GM18517 (cell line): ENCODE results near the gene BLOC1S5.

Source experiments
- ATAC-seq: cut with Tn5 transposase; IDR thresholded peaks from one replicate; pipeline ENCODE4 v1.9.1; 2021; ENCODE audit warnings: mild to moderate bottlenecking, moderate library complexity; ENCODE audit not compliant: unreplicated experiment

Gene BLOC1S5, protein sequence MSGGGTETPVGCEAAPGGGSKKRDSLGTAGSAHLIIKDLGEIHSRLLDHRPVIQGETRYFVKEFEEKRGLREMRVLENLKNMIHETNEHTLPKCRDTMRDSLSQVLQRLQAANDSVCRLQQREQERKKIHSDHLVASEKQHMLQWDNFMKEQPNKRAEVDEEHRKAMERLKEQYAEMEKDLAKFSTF

DNA sequence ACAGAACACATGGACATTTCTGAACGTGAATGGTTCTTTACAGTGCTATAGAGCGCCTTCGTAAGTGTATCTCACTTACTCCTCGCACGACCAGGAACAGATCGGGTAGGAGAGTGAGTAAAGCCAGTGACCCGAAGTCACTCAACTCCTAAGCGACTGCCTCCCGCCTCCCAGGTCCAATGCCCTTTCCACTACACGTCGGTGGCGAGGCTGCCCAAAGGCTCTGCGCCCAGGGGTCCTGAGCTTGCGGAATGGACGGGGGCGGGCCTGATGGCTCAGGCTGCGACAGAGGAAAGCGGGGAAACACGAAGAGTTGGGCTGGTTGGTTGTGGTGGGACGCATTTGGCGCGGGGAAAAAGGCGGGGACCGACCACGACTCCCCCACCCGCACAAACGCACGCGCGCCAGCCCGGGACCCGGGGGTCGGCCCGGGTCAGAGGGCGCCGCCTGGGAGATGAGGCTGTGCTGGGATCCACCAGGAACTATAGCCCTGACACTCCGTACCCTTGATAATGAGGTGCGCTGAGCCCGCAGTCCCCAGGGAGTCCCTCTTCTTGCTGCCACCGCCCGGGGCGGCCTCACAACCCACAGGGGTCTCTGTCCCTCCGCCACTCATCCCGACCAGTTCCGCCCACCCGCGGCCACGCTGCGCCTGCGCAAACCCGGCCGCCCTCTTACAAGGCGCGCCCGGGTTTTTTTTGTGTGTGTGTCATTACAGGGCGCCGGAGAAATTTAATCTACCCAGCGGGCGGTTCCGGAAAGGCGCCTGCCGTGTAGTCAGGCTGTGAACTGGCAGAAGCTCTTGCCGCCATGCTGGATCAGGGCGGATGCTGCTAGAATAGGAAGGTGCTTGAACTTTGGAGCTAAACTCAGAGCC lies at the start of gene BLOC1S5:
BLOC1S5 (minus strand) TSS at position 629 of the 877 bp plus-strand sequence; CDS start at position 616, 13 bp downstream.
- peak; percentile 87 for ATAC-seq

GRCh38 chr6:8113131-8113654 lies 49.0 kb upstream of the BLOC1S5 start:
- ATAC-seq, result no peak

DNA sequence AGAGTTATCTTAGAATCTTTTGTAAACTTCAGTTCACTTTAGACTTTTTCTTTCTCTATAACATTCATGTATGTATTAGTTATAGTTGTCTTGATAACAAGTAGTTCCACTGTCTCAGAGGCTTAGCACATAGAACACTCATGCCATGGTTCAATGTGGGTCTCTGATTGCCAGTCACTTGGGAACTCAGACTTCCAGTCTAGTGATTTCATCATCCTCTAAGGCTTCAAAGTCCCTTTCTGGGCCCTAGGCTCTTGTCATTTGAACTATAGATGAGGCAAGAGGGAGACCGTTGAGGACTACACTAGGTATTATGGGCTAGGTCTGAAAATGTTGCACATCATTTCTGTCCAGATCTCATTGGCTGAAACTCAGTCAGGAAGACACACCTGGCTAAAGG lies 46.5 kb upstream of the BLOC1S5 start:
- no peak for ATAC-seq

DNA sequence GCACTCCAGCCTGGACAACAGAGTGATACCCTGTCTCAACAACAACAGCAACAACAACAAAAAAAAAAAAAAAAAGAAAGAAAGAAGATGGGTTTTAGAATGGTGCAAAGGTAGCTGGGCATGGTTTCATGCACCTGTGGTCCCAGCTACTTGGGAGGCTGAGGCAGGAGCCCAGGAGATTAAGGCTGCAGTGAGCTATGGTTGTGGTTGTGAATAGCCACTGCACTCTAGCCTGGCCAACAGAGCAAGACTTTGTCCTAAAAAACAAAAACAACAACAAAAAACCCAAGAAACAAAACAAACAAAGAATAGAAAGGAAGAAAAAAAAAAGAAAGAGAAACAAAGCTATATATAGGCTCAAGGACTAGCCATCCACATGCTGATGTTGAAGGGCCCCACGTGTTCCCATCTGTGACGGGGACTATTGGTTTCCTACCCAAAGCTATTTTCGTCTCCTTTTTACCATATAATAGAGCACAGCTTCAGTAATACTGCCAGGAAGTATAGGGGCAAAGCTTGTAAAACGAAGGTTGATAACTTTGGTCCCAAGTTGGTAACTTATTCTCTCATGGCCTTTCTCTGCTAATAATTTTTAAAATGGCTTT lies 46.0 kb upstream of the BLOC1S5 start:
- no peak for ATAC-seq

GRCh38 chr6:8108759-8109539 lies 44.8 kb upstream of the BLOC1S5 start:
- no peak for ATAC-seq

GRCh38 chr6:8108031-8108660 lies 44.0 kb upstream of the BLOC1S5 start:
- ATAC-seq, result no peak

DNA sequence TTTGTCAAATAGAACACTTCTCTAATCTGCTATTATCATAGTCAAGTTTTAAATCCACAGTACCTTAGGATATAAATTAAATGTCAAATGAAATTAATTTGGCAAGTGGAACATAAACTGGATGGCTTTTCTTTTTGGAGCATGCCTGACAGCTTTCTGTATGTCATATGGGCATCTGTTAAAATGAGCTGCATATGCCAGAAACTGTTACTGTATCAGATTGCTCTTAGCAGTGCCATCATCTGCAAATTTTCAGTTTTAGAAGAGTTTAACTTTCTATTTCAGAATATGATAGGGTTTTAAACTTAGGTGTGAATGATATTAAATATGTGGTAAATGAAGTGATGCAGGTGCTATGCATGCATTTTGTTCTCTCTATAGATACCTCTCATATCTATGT lies 41.6 kb upstream of the BLOC1S5 start:
- ATAC-seq, result no peak

GRCh38 chr6:8103726-8104125 lies 39.5 kb upstream of the BLOC1S5 start:
- no peak for ATAC-seq

GRCh38 chr6:8102122-8102958 lies 38.2 kb upstream of the BLOC1S5 start, which contains the start of gene EEF1E1:
EEF1E1 (minus strand) TSS chr6:8102548; CDS start chr6:8102521, 27 bp downstream.
- peak; percentile 98 for ATAC-seq

GRCh38 chr6:8100159-8100854 lies 36.1 kb upstream of the BLOC1S5 start:
- no peak for ATAC-seq

- ATAC-seq, result no peak
These were observed 26.5 kb upstream of the BLOC1S5 start for GRCh38 chr6:8090650-8091049.

DNA sequence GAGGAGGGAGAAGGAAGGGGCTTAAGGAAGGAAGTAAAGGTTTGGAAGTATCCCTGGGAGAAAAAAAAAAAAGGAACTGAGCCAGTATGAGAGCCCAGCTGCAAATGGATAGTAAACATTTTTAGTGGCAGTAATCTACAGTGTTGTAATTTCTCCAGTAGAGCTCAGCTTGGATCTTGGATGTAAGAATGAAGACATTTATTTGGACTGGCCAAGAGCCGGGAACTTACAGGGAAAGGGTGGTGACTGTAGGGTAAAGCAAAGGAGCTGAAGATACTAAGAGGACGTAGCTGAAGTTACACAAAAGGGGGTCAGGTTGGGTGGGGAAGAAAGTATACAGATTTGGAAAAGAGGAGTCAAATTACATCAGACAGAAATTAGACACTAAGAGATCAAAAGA lies 24.7 kb upstream of the BLOC1S5 start:
- no peak for ATAC-seq

GRCh38 chr6:8087870-8088754 lies 23.9 kb upstream of the BLOC1S5 start:
- no peak for ATAC-seq

DNA sequence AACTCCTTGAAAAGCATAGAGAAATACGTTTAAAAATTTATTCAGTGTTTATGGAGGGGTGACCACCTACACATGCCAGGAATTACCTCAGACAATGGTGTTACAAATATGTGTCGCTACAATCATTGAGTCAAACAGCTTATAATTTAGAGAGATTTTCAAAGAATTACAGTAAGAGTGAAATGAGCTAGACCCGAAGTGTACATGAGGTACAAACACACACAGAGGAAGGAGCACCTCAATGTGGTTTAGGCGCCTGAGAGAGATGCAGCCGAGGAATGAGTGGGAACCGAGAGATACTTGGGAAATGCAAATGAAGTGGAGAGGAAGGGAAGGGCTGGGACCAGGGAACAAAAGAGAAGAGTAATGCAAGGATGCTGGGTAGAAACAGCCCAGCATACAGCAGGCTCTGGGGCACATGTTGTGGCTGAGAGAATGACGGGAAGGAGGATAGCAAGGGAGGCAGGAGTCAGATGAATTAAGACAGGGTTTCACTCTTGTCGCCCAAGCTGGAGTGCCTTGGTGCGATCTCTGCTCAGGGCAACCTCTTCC lies 22.6 kb upstream of the BLOC1S5 start:
- ATAC-seq, result no peak

DNA sequence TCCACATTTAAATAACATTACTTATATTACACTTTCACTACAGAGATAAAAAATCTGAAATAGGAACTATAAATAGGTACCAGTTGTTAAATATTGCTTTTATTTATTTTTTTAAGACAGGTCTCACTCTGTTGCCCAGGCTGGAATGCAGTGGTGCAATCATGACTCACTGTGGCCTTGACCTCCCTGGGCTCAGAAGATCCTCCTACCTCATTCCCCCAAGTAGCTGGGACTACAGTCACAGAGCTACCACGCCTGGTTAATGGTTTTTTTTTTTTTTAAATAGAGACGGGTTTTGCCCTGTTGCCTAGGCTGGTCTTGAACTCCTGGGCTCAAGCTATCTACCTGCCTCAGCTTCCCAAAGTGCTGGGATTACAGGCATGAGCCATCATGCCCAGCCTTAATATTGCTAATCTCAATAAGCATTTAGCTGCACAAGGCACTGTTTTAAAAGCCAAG lies 20.9 kb upstream of the BLOC1S5 start:
- no peak for ATAC-seq

- no peak for ATAC-seq
These were observed 20.4 kb upstream of the BLOC1S5 start for GRCh38 chr6:8084586-8084985.
